PFSK-1 (cell line): Measurements from ENCODE around the gene DNM3.

Source experiments
- FOXP2 ChIP-seq: optimal IDR thresholded peaks from 2 replicates; pipeline ENCODE3; 2011; ENCODE audit warnings: borderline replicate concordance, control low read depth, inconsistent platforms; ENCODE audit not compliant: insufficient read depth; ENCODE audit errors: extremely low read length, extremely low read depth
- POLR2AphosphoS5 ChIP-seq: IDR thresholded peaks from 2 replicates; pipeline ENCODE4 v1.6.1; 2012; ENCODE audit warnings: low read depth, mild to moderate bottlenecking, control low read depth, low read length, moderate library complexity
- REST ChIP-seq, 2 experiments: IDR thresholded peaks; 2 replicates each; pipeline versions ENCODE4 v1.6.1 to v1.8.0; 2011 to 2012; ENCODE audit warnings: low read depth in 2 of 2, low read length in 2 of 2, control low read depth in 1 of 2, inconsistent platforms in 1 of 2, mild to moderate bottlenecking in 1 of 2, moderate library complexity in 1 of 2; ENCODE audit not compliant: insufficient read depth in 1 of 2
- SIN3A ChIP-seq: IDR thresholded peaks from 2 replicates; pipeline ENCODE4 v1.6.1; 2012; ENCODE audit warnings: mild to moderate bottlenecking, low read length, moderate library complexity, borderline replicate concordance; ENCODE audit not compliant: insufficient read depth
- TAF1 ChIP-seq: IDR thresholded peaks from 2 replicates; pipeline ENCODE4 v1.6.1; 2012; ENCODE audit warnings: low read length, control low read depth, borderline replicate concordance; ENCODE audit not compliant: insufficient read depth

The DNM3 gene

DNA sequence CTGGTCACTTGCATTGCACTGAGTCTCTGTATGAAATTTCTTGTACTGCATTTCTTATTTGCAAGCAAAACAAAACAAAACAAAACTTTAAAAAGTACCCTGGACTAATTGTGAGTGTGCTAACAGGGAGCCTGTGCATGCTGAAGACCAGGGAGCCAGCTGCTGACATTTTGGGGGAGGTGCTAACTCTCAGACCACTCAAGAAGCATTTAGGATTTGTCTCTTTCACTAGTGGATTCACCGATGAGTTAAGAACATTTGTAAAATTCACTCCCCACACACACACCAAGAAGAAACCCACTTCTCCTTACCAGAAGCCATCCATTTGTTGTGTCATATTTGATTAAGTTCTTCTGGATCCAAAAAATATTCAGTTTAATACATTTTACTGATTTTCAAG is 483.5 kb downstream of the DNM3 start:
- TF ChIP-seq FOXP2 (no peak), POLR2AphosphoS5 (no peak), REST (IDR thresholded peaks at IDR 0.05; ENCODE audit: insufficient read depth in 1 of 2, low read depth in 2 of 2, low read length in 2 of 2) (no peak), SIN3A (no peak), TAF1 (no peak)

GRCh38 chr1:172325531-172325930 is 484.2 kb downstream of the DNM3 start:
- no peak for TF ChIP-seq SIN3A
- TF ChIP-seq FOXP2: no peak
- no peak for TF ChIP-seq POLR2AphosphoS5
- TF ChIP-seq TAF1: no peak
- no peak for TF ChIP-seq REST (IDR thresholded peaks at IDR 0.05; ENCODE audit: insufficient read depth in 1 of 2, low read depth in 2 of 2, low read length in 2 of 2)

- no peak for TF ChIP-seq TAF1
These were observed 484.8 kb downstream of the DNM3 start for GRCh38 chr1:172326136-172326535.

DNA sequence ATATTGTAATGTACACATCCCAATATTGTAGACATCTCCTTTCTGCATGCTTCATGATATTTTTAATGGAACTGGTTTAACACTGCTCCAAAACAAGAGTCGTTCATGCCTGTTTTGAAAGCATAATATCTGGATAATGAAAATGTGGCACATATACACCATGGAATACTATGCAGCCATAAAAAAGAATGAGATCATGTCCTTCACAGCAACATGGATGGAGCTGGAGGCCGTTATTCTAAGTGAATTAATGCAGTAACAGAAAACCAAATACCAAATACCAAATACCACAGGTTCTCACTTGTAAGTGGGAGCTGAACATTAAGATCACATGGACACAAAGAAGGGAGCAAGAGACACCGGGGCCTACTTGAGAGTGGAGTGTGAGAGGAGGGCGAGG is 487.0 kb downstream of the DNM3 start:
- TF ChIP-seq POLR2AphosphoS5 (no peak), REST (IDR thresholded peaks at IDR 0.05; ENCODE audit: insufficient read depth in 1 of 2, low read depth in 2 of 2, low read length in 2 of 2) (no peak)

DNA sequence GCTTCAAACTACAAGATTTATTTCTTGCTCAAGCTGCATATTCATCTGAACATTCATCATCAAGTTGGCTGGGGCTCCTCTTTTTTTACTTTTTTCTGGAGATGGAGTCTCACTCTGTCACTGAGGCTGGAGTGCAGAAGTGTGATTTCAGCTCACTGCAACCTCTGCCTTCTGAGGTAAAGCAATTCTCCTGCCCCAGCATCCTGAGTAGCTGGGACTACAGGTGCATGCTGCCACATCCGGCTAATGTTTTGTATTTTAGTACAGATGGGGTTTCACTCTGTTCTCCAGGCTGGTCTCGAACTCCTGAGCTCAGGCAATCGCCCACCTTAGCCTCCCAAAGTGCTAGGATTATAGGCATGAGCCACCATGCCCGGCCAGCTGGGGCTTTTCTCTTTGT is 490.9 kb downstream of the DNM3 start:
- no peak for TF ChIP-seq SIN3A
- no peak for TF ChIP-seq FOXP2
- TF ChIP-seq TAF1: no peak
- TF ChIP-seq REST (IDR thresholded peaks at IDR 0.05; ENCODE audit: insufficient read depth in 1 of 2, low read depth in 2 of 2, low read length in 2 of 2): no peak
- TF ChIP-seq POLR2AphosphoS5: no peak
